ENCODE measurements around the gene PLSCR1.

- TF ChIP-seq CTCF (IDR thresholded peaks at IDR 0.05) (no peak), POLR2A (IDR thresholded peaks at IDR 0.05) (no peak)
Observed at GRCh38 chr3:146555311-146555710, 10.9 kb upstream of the PLSCR1 start.
